Gastroesophageal sphincter (tissue), 4 donors: ENCODE results near the gene ANKS1B. TPM values are rescaled to one million over a fixed set of nuclear protein-coding genes. Genes with fewer than 3 reads are reported as not detected.

Experiments used
- ATAC-seq: fragments of 150-250 bp; one replicate; pipeline ENCODE4 v1.9.1; 2016; ENCODE audit warnings: mild to moderate bottlenecking, moderate library complexity
- H3K27ac ChIP-seq, 4 donors: fragments of 200-600 bp; sonication (generic) in 3 of 4; 1 replicate in 3 of 4; 2 replicates in 1 of 4; pipeline ENCODE4 v1.5.1; 2016 to 2019
- H3K27me3 ChIP-seq: fragments of 200-600 bp; sonication (generic); one replicate; pipeline ENCODE4 v1.5.1; 2019
- H3K36me3 ChIP-seq, 2 donors: fragments of 200-600 bp; sonication (generic); one replicate each; pipeline ENCODE4 v1.5.1; 2019; ENCODE audit warnings: control low read depth in 1 of 2
- H3K4me1 ChIP-seq, 3 donors: fragments of 200-600 bp; sonication (generic); 1 replicate in 2 of 3; 2 replicates in 1 of 3; pipeline ENCODE4 v1.5.1; 2016 to 2019; ENCODE audit warnings: control low read depth in 2 of 3
- H3K4me3 ChIP-seq, 2 donors: fragments of 200-600 bp; sonication (generic); one replicate each; pipeline ENCODE4 v1.5.1; 2019; ENCODE audit warnings: mild to moderate bottlenecking in 1 of 2, moderate library complexity in 1 of 2
- H3K9me3 ChIP-seq, 3 donors: fragments of 200-600 bp; sonication (generic); one replicate each; pipeline ENCODE4 v1.5.1; 2017 to 2019; ENCODE audit warnings: control low read depth in 2 of 3
- CTCF ChIP-seq, 4 experiments: fragments of 200-600 bp in 2 of 4; fragments of 450-650 bp in 2 of 4; sonication (generic) in 1 of 4; IDR thresholded peaks; one replicate each; pipeline ENCODE4 v1.5.1; 2017 to 2019; ENCODE audit warnings: antibody characterized with exemption in 4 of 4, mild to moderate bottlenecking in 2 of 4, moderate library complexity in 2 of 4
- EP300 ChIP-seq: sonication (generic); formaldehyde crosslinking; IDR thresholded peaks from one replicate; pipeline ENCODE4 v1.6.1; 2017; ENCODE audit warnings: antibody characterized with exemption, mild to moderate bottlenecking
- POLR2A ChIP-seq, 2 donors: fragments of 450-650 bp; IDR thresholded peaks; one replicate each; pipeline ENCODE4 v1.6.1; 2017; ENCODE audit warnings: antibody characterized with exemption in 2 of 2, mild to moderate bottlenecking in 2 of 2, moderate library complexity in 1 of 2
- POLR2AphosphoS5 ChIP-seq: sonication (generic); formaldehyde crosslinking; IDR thresholded peaks from one replicate; pipeline ENCODE4 v1.6.1; 2017; ENCODE audit warnings: antibody characterized with exemption
- WGBS, 2 donors: methylation state at CpG; one replicate each; pipeline ENCODE4 v1.1.5; 2018; ENCODE audit warnings: low coverage in 1 of 2; 5-methylcytosine and 5-hydroxymethylcytosine counted together
- total RNA-seq, 4 donors: library from RNA; depleted of rRNA; stranded (reverse); fragments of >200 nt; gene quantifications; one replicate each; pipeline ENCODE4 v1.1.0, GENCODE V29; 2016

The ANKS1B gene
- total RNA-seq, 4 donors from 2014 or later, result 9.9 to 31.1 (median 21.4) TPM

GRCh38 chr12:99906786-99907579 is 77.8 kb downstream of the ANKS1B start:
- Histone ChIP-seq H3K9me3 (no peaks in the 10 kb centered on the region), H3K4me3 (no peak overlapping the region), H3K27me3 (no peaks in the 10 kb centered on the region), H3K27ac (no peak overlapping the region), H3K4me1 (peaks cover 0 to 18% (median 0%) of the 10 kb centered on the region in 3 donors), H3K36me3 (no peaks in the 10 kb centered on the region)
- 67 to 92% methylated on average over 1 to 4 of the region's 4 CpGs for WGBS, 2 donors
- TF ChIP-seq CTCF (IDR thresholded peaks at IDR 0.05) (no peak), POLR2AphosphoS5 (no peak)
- no peak for ATAC-seq

GRCh38 chr12:99901181-99901580 is 83.6 kb downstream of the ANKS1B start:
- no peaks in the 10 kb centered on the region for H3K36me3 ChIP-seq
- H3K27me3 ChIP-seq, result no peaks in the 10 kb centered on the region
- WGBS, 2 donors, result 35 to 65% methylated on average over 2 of the region's 2 CpGs
- no peak overlapping the region for H3K4me3 ChIP-seq
- H3K9me3 ChIP-seq, result no peaks in the 10 kb centered on the region
- TF ChIP-seq CTCF (IDR thresholded peaks at IDR 0.05) (no peak), POLR2AphosphoS5 (no peak), POLR2A (IDR thresholded peaks at IDR 0.05) (no peak), EP300 (no peak)
- no peak overlapping the region for H3K27ac ChIP-seq
- no peaks in the 10 kb centered on the region for H3K4me1 ChIP-seq
- no peak for ATAC-seq

- no peaks in the 10 kb centered on the region for H3K27me3 ChIP-seq
- H3K4me1 ChIP-seq, result no peaks in the 10 kb centered on the region
- TF ChIP-seq POLR2AphosphoS5 (no peak), CTCF (IDR thresholded peaks at IDR 0.05) (no peak), EP300 (no peak), POLR2A (IDR thresholded peaks at IDR 0.05) (no peak)
- no peak overlapping the region for H3K4me3 ChIP-seq
- WGBS, 2 donors, result 92 to 94% methylated on average over 4 to 5 of the region's 5 CpGs
- no peak for ATAC-seq
- no peaks in the 10 kb centered on the region for H3K36me3 ChIP-seq
- H3K27ac ChIP-seq, result no peak overlapping the region
- H3K9me3 ChIP-seq, result no peaks in the 10 kb centered on the region
Measured at GRCh38 chr12:99898645-99899044, 86.1 kb downstream of the ANKS1B start.

GRCh38 chr12:99879439-99879838 is 105.3 kb downstream of the ANKS1B start:
- H3K36me3 ChIP-seq, result no peaks in the 10 kb centered on the region
- no peak overlapping the region for H3K27ac ChIP-seq
- TF ChIP-seq POLR2AphosphoS5 (no peak), EP300 (no peak), POLR2A (IDR thresholded peaks at IDR 0.05) (no peak), CTCF (IDR thresholded peaks at IDR 0.05) (no peak)
- H3K4me1 ChIP-seq, result no peaks in the 10 kb centered on the region
- H3K4me3 ChIP-seq, result no peak overlapping the region
- ATAC-seq, result no peak
- H3K9me3 ChIP-seq, result no peaks in the 10 kb centered on the region
- H3K27me3 ChIP-seq, result no peaks in the 10 kb centered on the region

- no peaks in the 10 kb centered on the region for H3K9me3 ChIP-seq
- no peaks in the 10 kb centered on the region for H3K36me3 ChIP-seq
- H3K4me1 ChIP-seq, result no peaks in the 10 kb centered on the region
- no peak for ATAC-seq
- H3K4me3 ChIP-seq, result no peak overlapping the region
- H3K27me3 ChIP-seq, result no peaks in the 10 kb centered on the region
- H3K27ac ChIP-seq, result no peak overlapping the region
- TF ChIP-seq CTCF (IDR thresholded peaks at IDR 0.05), result no peak
- no peak for TF ChIP-seq EP300
- no peak for TF ChIP-seq POLR2AphosphoS5
- TF ChIP-seq POLR2A (IDR thresholded peaks at IDR 0.05), result no peak
Measured at GRCh38 chr12:99875081-99875480, 109.7 kb downstream of the ANKS1B start.
